Natural killer cell (primary cell): ENCODE measurements around the gene UGT2B7. TPM values are rescaled to one million over a fixed set of nuclear protein-coding genes. Genes with fewer than 3 reads are reported as not detected.

Experiments used
- ATAC-seq, 3 donors: fragments of 150-1000 bp in 2 of 3; fragments of 200-7000 bp in 1 of 3; cut with Tn5 transposase; 1 replicate in 1 of 3; 2 replicates in 2 of 3; pipeline ENCODE4 v1.10.0; 2021; ENCODE audit warnings: mild to moderate bottlenecking in 2 of 3, moderate library complexity in 2 of 3
- DNase-seq, 2 donors: peaks; one replicate each; pipeline versions ENCODE4 v3.0.0 to v3.0.0-alpha.2; 2013 to 2021; ENCODE audit warnings: mixed read lengths in 1 of 2
- H3K27ac ChIP-seq: one replicate; pipeline ENCODE4 v1.5.1; 2013; ENCODE audit warnings: mild to moderate bottlenecking, low read length
- H3K27me3 ChIP-seq: one replicate; pipeline ENCODE4 v1.6.1; 2013; ENCODE audit warnings: low read length; ENCODE audit not compliant: control insufficient read depth, insufficient read depth
- H3K36me3 ChIP-seq: one replicate; pipeline ENCODE4 v1.6.1; 2013; ENCODE audit warnings: low read length; ENCODE audit not compliant: control insufficient read depth, insufficient read depth
- H3K4me1 ChIP-seq: one replicate; pipeline ENCODE4 v1.6.1; 2013; ENCODE audit warnings: low read length; ENCODE audit not compliant: control insufficient read depth, insufficient read depth
- H3K4me3 ChIP-seq: one replicate; pipeline ENCODE4 v1.5.1; 2013; ENCODE audit warnings: low read length
- H3K9me3 ChIP-seq: one replicate; pipeline ENCODE4 v1.6.1; 2013; ENCODE audit warnings: low read length; ENCODE audit not compliant: control insufficient read depth, insufficient read depth
- H3K27ac Mint-ChIP-seq, 2 donors: one replicate each; pipeline ENCODE4 v1.8.0; 2022; ENCODE audit warnings: mild to moderate bottlenecking in 2 of 2, mixed read lengths in 2 of 2, moderate library complexity in 1 of 2
- H3K27me3 Mint-ChIP-seq, 2 donors: one replicate each; pipeline ENCODE4 v1.8.0; 2022; ENCODE audit warnings: low read depth in 2 of 2, mixed read lengths in 2 of 2
- H3K36me3 Mint-ChIP-seq: one replicate; pipeline ENCODE4 v1.8.0; 2022; ENCODE audit warnings: mixed read lengths
- H3K4me1 Mint-ChIP-seq, 2 donors: one replicate each; pipeline ENCODE4 v1.8.0; 2022; ENCODE audit warnings: mixed read lengths in 2 of 2
- H3K4me3 Mint-ChIP-seq: one replicate; pipeline ENCODE4 v1.8.0; 2022; ENCODE audit warnings: mild to moderate bottlenecking, moderate library complexity, mixed read lengths
- H3K9me3 Mint-ChIP-seq, 2 donors: one replicate each; pipeline ENCODE4 v1.8.0; 2022; ENCODE audit warnings: mixed read lengths in 2 of 2
- WGBS: methylation state at CpG from one replicate; pipeline ENCODE4 v1.1.7; 2013; ENCODE audit warnings: missing lambda C conversion rate; ENCODE audit not compliant: insufficient coverage; 5-methylcytosine and 5-hydroxymethylcytosine counted together
- intact Hi-C: fragments of 100-400 bp; cut with micrococcal nuclease; formaldehyde crosslinking; loops from one replicate; pipeline ENCODE4 v1.14.2; 2022
- total RNA-seq, 4 donors: library from RNA; stranded (reverse); fragments of 120-200 nt in 1 of 4; gene quantifications; one replicate each; pipeline versions ENCODE4 v1.2.3 to v1.2.4, GENCODE V29; 2013 to 2022
- TF ChIP-seq, protein P1 (sequence below): fragments of 200-600 bp; IDR thresholded peaks from one replicate; pipeline ENCODE4 v1.8.0; 2022; ENCODE audit warnings: antibody characterized with exemption

The UGT2B7 gene
- total RNA-seq, 3 donors from 2014 or later (not counting 1 experiment from before 2014, with no cell fraction given): not detected

DNA sequence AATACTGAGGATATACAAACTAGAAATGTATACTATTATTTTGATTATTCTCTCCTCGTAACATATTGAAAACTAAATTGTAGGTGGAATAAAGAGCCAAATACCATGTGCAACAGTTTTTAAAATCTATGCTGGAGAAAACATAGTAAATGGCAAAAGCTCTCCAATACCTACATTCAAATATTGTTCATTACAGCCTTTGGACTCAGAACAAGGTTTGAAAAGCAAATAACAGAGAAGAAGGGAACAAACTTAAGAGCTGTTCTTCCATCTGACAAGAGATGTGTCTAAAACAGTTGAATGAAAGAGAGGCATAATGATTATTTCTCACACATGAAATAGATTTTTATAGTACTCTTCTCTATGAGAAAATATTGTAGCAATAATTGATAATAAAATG lies 25.0 kb upstream of the UGT2B7 start:
- DNase-seq (no peak), ATAC-seq (no peak)
- no peak overlapping the region for H3K4me3 Mint-ChIP-seq
- Histone ChIP-seq H3K27ac (no peak overlapping the region), H3K36me3 (no peaks in the 10 kb centered on the region), H3K4me1 (no peaks in the 10 kb centered on the region), H3K9me3 (no peaks in the 10 kb centered on the region), H3K4me3 (no peak overlapping the region), H3K27me3 (no peaks in the 10 kb centered on the region)
- no peaks in the 10 kb centered on the region for H3K4me1 Mint-ChIP-seq
- H3K27me3 Mint-ChIP-seq: no peaks in the 10 kb centered on the region
- no peaks in the 10 kb centered on the region for H3K36me3 Mint-ChIP-seq
- no CpG with 5 or more reads among the region's 1 CpG for WGBS
- TF ChIP-seq, protein P1, sequence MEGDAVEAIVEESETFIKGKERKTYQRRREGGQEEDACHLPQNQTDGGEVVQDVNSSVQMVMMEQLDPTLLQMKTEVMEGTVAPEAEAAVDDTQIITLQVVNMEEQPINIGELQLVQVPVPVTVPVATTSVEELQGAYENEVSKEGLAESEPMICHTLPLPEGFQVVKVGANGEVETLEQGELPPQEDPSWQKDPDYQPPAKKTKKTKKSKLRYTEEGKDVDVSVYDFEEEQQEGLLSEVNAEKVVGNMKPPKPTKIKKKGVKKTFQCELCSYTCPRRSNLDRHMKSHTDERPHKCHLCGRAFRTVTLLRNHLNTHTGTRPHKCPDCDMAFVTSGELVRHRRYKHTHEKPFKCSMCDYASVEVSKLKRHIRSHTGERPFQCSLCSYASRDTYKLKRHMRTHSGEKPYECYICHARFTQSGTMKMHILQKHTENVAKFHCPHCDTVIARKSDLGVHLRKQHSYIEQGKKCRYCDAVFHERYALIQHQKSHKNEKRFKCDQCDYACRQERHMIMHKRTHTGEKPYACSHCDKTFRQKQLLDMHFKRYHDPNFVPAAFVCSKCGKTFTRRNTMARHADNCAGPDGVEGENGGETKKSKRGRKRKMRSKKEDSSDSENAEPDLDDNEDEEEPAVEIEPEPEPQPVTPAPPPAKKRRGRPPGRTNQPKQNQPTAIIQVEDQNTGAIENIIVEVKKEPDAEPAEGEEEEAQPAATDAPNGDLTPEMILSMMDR: no peak
- H3K27ac Mint-ChIP-seq: no peak overlapping the region
- intact Hi-C loops: no loop called here
- peaks cover 2 to 7% of the 10 kb centered on the region in 2 donors for H3K9me3 Mint-ChIP-seq

DNA sequence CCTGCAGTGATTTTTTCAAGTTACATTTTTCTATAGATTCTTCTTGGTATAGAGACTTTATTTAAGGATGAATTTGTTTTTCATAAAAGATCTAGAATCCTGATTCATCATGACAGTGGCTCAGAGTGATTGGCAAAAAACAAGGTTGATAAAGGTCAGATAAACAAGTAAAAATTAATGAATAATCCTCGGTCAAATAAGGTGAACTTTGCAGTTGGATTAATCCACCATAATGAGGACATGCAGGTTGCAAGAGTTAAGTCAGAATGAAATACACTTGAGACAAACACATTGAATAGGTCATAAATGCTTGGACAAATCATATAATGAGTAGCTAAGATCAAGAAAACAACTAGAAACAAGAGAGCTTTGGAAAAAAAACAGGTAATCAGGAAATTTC lies 22.9 kb upstream of the UGT2B7 start:
- H3K4me1 Mint-ChIP-seq: no peaks in the 10 kb centered on the region
- no peak for ATAC-seq

DNA sequence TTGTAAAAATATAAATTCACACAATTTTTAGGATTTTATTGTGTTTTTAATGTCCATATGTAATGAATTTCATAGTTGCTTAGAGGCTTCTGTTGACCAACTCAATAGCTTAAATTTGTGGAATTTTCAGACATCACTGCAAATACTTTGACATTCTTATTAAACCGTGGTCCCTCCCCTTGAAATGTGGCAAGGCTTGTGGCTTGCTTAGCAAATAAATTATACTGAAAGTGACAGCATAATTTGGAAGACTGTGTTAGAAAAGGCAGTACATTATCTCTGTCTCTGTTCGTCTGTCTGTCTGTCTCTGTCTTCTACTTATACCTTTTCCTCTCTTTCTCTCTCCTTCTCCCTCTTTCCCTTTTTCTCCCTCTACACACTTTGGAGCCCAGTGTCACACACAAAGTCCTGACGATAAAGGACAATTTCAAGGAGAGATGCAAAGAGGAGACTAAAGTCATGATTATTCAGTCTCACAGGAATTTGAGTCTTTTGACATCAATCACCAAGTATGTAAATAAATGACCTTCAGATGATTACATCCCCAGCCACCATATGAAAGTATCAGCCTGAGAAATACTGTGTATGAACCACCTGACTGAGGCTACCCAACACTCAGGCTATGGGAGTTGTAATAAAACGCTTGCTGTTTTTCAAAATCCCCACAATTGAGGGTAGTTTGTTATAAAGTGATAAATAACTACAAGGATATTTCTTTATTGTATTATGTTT lies 21.0 kb upstream of the UGT2B7 start:
- TF ChIP-seq, protein P1: no peak
- Mint-ChIP-seq H3K4me1 (no peaks in the 10 kb centered on the region), H3K9me3 (peaks cover 0 to 7% of the 10 kb centered on the region in 2 donors), H3K27me3 (no peaks in the 10 kb centered on the region), H3K27ac (no peak overlapping the region), H3K4me3 (no peak overlapping the region), H3K36me3 (no peaks in the 10 kb centered on the region)
- WGBS: 60% methylated on average over 3 of the region's 4 CpGs
- Histone ChIP-seq H3K4me3 (no peak overlapping the region), H3K27me3 (no peaks in the 10 kb centered on the region), H3K36me3 (no peaks in the 10 kb centered on the region), H3K4me1 (no peaks in the 10 kb centered on the region), H3K9me3 (peaks cover 3% of the 10 kb centered on the region), H3K27ac (no peak overlapping the region)
- intact Hi-C loops: no loop called here
- ATAC-seq (no peak), DNase-seq (no peak)

More for the DNA sequence above, 22.9 kb upstream of the UGT2B7 start:
- H3K27me3 ChIP-seq: no peaks in the 10 kb centered on the region
- DNase-seq: no peak
- no peaks in the 10 kb centered on the region for H3K9me3 ChIP-seq
- no peaks in the 10 kb centered on the region for H3K4me1 ChIP-seq
- peaks cover 0 to 5% of the 10 kb centered on the region in 2 donors for H3K9me3 Mint-ChIP-seq
- H3K27ac ChIP-seq: no peak overlapping the region
- no peaks in the 10 kb centered on the region for H3K36me3 ChIP-seq
- TF ChIP-seq, protein P1: no peak
- H3K4me3 Mint-ChIP-seq: no peak overlapping the region
- no peak overlapping the region for H3K4me3 ChIP-seq
- H3K36me3 Mint-ChIP-seq: no peaks in the 10 kb centered on the region
- H3K27ac Mint-ChIP-seq: no peak overlapping the region
- WGBS: 90% methylated on average over 1 of the region's 1 CpG
- intact Hi-C loops: no loop called here
- H3K27me3 Mint-ChIP-seq: no peaks in the 10 kb centered on the region

DNA sequence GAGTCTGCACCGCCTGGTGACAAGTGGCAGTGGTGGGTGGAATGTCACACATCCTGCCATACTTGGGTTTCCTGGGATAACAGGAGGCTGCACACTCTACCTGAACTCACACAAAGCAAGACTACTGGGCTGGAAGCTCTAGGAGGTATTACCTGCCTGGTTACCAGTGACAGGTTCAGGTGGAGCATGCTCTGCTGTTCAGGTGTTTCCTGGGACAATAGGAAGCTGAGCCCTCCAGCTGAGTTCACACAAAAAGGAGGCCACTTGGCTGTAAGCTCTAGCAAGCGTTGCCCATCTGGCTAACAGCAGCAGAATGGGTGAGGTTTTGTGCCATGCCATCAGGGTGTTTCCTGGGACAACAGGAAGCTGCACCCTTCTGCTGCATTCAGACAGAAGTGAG lies 17.4 kb upstream of the UGT2B7 start:
- peaks cover 6 to 9% of the 10 kb centered on the region in 2 donors for H3K9me3 Mint-ChIP-seq

More for the DNA sequence above, 17.4 kb upstream of the UGT2B7 start:
- H3K27ac Mint-ChIP-seq: no peak overlapping the region
- 93% methylated on average over 2 of the region's 2 CpGs for WGBS
- Histone ChIP-seq H3K36me3 (no peaks in the 10 kb centered on the region), H3K4me3 (no peak overlapping the region), H3K27ac (no peak overlapping the region), H3K27me3 (no peaks in the 10 kb centered on the region), H3K9me3 (peaks cover 3% of the 10 kb centered on the region), H3K4me1 (no peaks in the 10 kb centered on the region)
- H3K4me3 Mint-ChIP-seq: no peak overlapping the region
- intact Hi-C loops: no loop called here
- DNase-seq: no peak
- H3K4me1 Mint-ChIP-seq: no peaks in the 10 kb centered on the region
- H3K27me3 Mint-ChIP-seq: no peaks in the 10 kb centered on the region
- TF ChIP-seq, protein P1: no peak
- H3K36me3 Mint-ChIP-seq: no peaks in the 10 kb centered on the region
- no peak for ATAC-seq
